HEK293T (cell line): Measurements from ENCODE around the gene RHOJ.

Experiments
- FOXK2 ChIP-seq: fragments of 450-650 bp; IDR thresholded peaks from 2 replicates; pipeline ENCODE4 v1.6.1; 2016; ENCODE audit warnings: mild to moderate bottlenecking
- FOXM1 ChIP-seq: fragments of 450-650 bp; IDR thresholded peaks from 2 replicates; pipeline ENCODE4 v1.6.1; 2017; ENCODE audit warnings: mild to moderate bottlenecking, borderline replicate concordance
- LEF1 ChIP-seq: fragments of 450-650 bp; IDR thresholded peaks from 2 replicates; pipeline ENCODE4 v1.6.1; 2017; ENCODE audit warnings: mild to moderate bottlenecking, borderline replicate concordance
- NFRKB ChIP-seq: fragments of 450-650 bp; IDR thresholded peaks from 2 replicates; pipeline ENCODE4 v1.6.1; 2016; ENCODE audit warnings: mild to moderate bottlenecking, moderate library complexity
- PKNOX1 ChIP-seq: fragments of 450-650 bp; IDR thresholded peaks from 2 replicates; pipeline ENCODE4 v1.6.1; 2016
- SP1 ChIP-seq: fragments of 450-650 bp; IDR thresholded peaks from 2 replicates; pipeline ENCODE4 v1.6.1; 2017
- SUZ12 ChIP-seq: fragments of 450-650 bp; IDR thresholded peaks from 2 replicates; pipeline ENCODE4 v1.6.1; 2016; ENCODE audit warnings: mild to moderate bottlenecking
- ZNF384 ChIP-seq: fragments of 450-650 bp; IDR thresholded peaks from 2 replicates; pipeline ENCODE4 v1.6.1; 2016

GRCh38 chr14:63299351-63300110, 95.3 kb downstream of the RHOJ start:
- TF ChIP-seq LEF1 (no peak), FOXK2 (no peak), SP1 (no peak), PKNOX1 (no peak), SUZ12 (no peak), NFRKB (no peak), ZNF384 (no peak), FOXM1 (no peak)
